Measurements from ENCODE around the gene GAS6.

GAS6 gene

GRCh38 chr13:113819731-113820715 is 43.9 kb downstream of the GAS6 start:
- no peak for DNase-seq (ENCODE audit: low read depth)

GRCh38 chr13:113819341-113819730 is 44.5 kb downstream of the GAS6 start:
- no peak for DNase-seq (ENCODE audit: low read depth)

- no peak for DNase-seq (ENCODE audit: low read depth)
Observed at GRCh38 chr13:113818700-113819295, 45.1 kb downstream of the GAS6 start.

- no peak for DNase-seq (ENCODE audit: low read depth)
Observed at GRCh38 chr13:113817860-113818691, 45.8 kb downstream of the GAS6 start.

GRCh38 chr13:113816946-113817859 is 46.7 kb downstream of the GAS6 start:
- peak; percentile 90 for DNase-seq (ENCODE audit: low read depth)

- DNase-seq (ENCODE audit: low read depth), result no peak
Observed at GRCh38 chr13:113816254-113816929, 47.5 kb downstream of the GAS6 start.

GRCh38 chr13:113815151-113816058 is 48.5 kb downstream of the GAS6 start:
- no peak for DNase-seq (ENCODE audit: low read depth)

- DNase-seq (ENCODE audit: low read depth), result no peak
Observed at GRCh38 chr13:113814435-113814821, 49.4 kb downstream of the GAS6 start.

GRCh38 chr13:113813749-113814434 is 50.0 kb downstream of the GAS6 start:
- no peak for DNase-seq (ENCODE audit: low read depth)

- DNase-seq (ENCODE audit: low read depth), result no peak
Observed at GRCh38 chr13:113813070-113813748, 50.7 kb downstream of the GAS6 start.

- no peak for DNase-seq (ENCODE audit: low read depth)
Observed at GRCh38 chr13:113812178-113813040, 51.5 kb downstream of the GAS6 start.

- no peak for DNase-seq (ENCODE audit: low read depth)
Observed at GRCh38 chr13:113811081-113811928, 52.6 kb downstream of the GAS6 start.

GRCh38 chr13:113810640-113811039 is 53.2 kb downstream of the GAS6 start:
- DNase-seq (ENCODE audit: low read depth), result no peak

- no peak for DNase-seq (ENCODE audit: low read depth)
Observed at GRCh38 chr13:113809934-113810333, 53.9 kb downstream of the GAS6 start.

- DNase-seq (ENCODE audit: low read depth), result no peak
Observed at GRCh38 chr13:113808058-113808834, 55.6 kb downstream of the GAS6 start.

- DNase-seq (ENCODE audit: low read depth), result no peak
Observed at GRCh38 chr13:113806526-113806925, 57.4 kb downstream of the GAS6 start.

All from GM04503 (cell line).